GM18505 (cell line): ENCODE data around the gene CELA2A.
"Not testable (repeated sequence)": the region's sequence is repeated elsewhere in the genome, so short reads cannot be mapped to it uniquely, and the experiment has no call there.

ENCODE experiments used
- ATAC-seq: cut with Tn5 transposase; IDR thresholded peaks from one replicate; pipeline ENCODE4 v1.9.1; 2021; ENCODE audit not compliant: unreplicated experiment
- POLR2A ChIP-seq: IDR thresholded peaks from 4 replicates; pipeline ENCODE4 v1.6.1; 2011; ENCODE audit warnings: borderline replicate concordance; ENCODE audit not compliant: insufficient read depth, insufficient read length; ENCODE audit errors: extremely low read depth

The CELA2A gene

DNA sequence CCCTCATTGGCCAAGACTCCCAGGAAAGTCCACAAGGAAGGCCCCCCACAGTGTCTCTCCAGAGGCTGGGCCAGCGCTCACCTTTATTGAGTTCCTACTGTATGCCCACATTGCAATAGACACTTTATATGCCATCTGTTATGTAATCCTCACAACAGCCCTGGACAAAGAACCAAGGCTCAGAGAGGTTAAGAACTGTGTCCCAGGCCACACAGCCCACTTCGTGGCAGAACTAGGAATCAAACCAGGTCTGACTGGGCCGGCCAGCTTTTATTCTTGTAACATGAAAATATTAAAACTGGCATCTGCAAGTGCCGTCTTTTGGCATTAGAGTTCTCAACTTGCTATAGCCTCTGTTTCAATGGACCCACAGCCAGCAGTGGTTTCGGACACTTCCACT lies 13.8 kb upstream of the CELA2A start:
- no peak for ATAC-seq
- TF ChIP-seq POLR2A, result no peak

GRCh38 chr1:15443281-15443680 lies 13.3 kb upstream of the CELA2A start:
- no peak for ATAC-seq
- TF ChIP-seq POLR2A, result no peak

- no peak for TF ChIP-seq POLR2A
- no peak for ATAC-seq
These were observed 11.8 kb upstream of the CELA2A start for GRCh38 chr1:15444468-15445389.

- ATAC-seq, result no peak
- TF ChIP-seq POLR2A, result no peak
These were observed 11.0 kb upstream of the CELA2A start for GRCh38 chr1:15445390-15446122.

- no peak for ATAC-seq
- TF ChIP-seq POLR2A, result no peak
These were observed 10.3 kb upstream of the CELA2A start for GRCh38 chr1:15446212-15446611.

DNA sequence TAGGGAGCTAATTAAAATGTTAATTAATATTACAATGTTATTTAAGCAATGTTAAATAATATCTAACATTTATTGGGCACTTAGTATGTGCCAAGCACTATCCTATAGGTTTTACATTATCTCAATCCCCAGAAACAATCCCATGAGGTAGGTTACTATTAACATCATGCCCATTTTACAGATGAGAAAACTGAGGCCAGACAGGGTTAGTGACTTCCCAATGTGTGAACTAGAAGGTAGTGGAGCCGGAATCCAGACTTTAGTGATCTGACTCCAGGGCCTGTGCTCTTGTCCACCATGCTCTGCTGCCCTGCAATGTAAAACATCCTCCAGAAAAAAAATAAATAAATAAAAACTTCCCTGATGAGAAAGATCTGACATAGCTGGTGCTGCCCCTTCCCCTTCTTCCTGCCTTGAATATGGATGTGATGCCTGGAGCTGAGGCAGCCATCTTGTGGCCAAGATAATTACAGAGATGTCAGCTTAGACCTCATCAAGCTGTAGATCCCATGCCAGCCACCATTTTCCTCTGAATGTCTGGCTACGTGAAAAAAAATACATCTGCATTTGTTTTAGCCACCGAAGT lies 7.6 kb upstream of the CELA2A start:
- no peak for TF ChIP-seq POLR2A
- no peak for ATAC-seq

- TF ChIP-seq POLR2A, result no peak
- ATAC-seq, result no peak
These were observed 7.0 kb upstream of the CELA2A start for GRCh38 chr1:15449567-15449966.

- ATAC-seq, result no peak
- no peak for TF ChIP-seq POLR2A
These were observed 5.4 kb upstream of the CELA2A start for GRCh38 chr1:15451014-15451722.

DNA sequence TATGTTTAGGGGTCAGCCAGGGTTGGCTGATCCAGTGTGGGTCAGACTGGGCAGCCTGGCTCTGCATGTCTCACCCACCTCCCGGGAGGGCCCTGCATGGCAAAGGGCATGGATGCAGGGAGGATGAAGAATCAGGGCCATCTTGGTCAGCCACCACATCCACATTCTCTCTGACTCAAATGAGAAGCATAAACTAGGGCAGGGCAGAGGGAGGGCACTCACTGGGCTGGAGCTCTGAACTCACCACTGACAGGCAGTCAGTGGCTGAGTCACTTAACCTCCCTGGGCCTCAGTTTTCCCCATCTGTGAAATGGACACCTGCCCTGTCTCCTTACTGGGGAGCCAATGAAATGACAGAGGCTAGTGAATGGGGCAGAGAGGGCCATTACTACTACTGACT lies 4.3 kb upstream of the CELA2A start:
- ATAC-seq, result no peak
- no peak for TF ChIP-seq POLR2A

DNA sequence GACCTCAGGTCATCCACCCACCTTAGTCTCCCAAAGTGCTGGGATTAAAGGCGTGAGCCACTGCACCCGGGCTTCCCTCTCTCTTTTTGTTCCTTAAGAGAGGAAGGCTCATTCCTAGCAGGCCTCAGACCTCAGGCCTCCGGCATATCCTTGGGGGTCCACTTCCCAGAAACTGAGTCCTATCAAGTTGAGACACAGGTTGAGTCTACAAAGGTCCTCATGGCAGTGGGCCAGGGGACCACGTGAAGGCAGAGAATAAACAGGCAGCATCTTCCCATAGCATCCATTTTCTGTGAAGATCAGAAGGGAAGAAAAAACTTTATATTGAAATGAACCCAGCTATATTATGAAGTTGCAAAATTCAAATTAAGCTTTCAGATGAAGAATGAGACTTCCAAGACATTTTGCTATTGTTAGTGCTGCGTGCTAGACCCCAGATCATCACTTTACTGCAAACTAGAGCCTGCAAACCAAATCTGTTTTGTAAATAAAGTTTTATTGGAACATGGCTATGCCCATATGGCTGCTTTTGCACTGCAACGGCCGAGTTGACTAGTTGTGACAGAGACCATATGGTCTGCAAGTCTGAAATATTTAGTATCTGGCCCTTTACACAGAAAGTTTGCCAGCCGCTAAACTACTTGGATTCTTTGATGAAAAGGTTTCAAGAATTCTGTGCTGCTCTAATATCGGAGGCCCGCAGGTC lies 3.5 kb upstream of the CELA2A start:
- ATAC-seq, result no peak
- no peak for TF ChIP-seq POLR2A

GRCh38 chr1:15453734-15454133 lies 2.8 kb upstream of the CELA2A start:
- TF ChIP-seq POLR2A, result no peak
- ATAC-seq, result no peak

- no peak for ATAC-seq
- TF ChIP-seq POLR2A, result no peak
These were observed 2.3 kb upstream of the CELA2A start for GRCh38 chr1:15454256-15454655.

DNA sequence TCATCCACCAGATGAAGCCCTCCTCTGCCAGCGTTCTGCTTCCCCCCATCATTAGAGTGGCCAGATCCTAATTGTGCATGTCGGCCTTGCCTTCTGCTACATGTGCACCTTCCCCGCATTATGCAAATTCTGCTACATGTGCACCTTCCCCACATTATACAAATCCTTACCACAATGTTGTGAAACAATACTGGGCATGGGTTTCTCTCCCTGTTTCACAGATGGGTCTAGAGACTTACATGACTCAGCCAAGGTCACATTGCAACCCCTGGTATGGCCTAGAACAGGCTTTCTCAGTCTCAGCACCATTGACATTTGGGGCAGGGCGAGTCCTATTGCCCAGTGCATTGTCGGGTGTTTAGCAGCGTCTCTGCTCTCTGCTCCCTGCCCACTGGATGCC lies 1.0 kb upstream of the CELA2A start:
- no peak for TF ChIP-seq POLR2A
- no peak for ATAC-seq

DNA sequence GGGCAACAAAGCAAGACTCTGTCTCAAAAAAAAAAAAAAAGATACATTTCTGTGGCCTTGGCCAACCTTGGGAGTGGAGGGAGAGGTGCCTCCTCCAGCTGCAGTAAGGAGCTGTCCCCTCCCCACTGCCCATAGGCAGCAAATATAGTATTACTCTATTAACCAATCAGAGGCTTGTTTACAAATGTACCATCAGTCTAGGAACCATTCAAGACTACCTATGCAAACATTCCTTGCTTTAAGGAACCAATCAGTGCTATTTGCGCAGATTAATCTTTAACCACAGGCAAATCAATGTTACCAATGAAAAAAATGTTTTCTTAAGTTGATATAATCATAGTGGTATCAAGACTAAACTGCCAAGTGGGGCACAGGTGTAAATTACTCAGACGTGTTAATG lies 1.1 kb downstream of the CELA2A start:
- TF ChIP-seq POLR2A, result no peak
- no peak for ATAC-seq

DNA sequence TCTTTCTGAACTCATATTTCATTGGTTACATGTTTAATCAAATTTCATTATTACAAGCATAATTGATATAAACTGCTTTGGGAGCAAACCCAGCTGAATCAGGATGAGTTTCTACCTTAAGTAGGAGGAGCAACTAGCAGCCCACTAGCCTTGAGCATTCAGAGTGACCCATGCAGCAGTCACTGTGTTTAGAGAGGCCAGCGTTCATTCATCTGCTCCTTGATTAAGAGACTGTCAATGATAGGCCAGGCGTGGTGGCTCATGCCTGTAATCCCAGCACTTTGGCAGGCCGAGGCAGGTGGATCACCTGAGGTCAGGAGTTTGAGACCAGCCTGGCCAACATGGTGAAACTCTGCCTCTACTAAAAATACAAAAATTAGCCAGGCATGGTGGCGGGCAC lies 1.9 kb downstream of the CELA2A start:
- ATAC-seq, result not testable (repeated sequence)
